Peyer's patch (tissue), 4 donors: ENCODE data around the gene NFKBIB.

Experiments used
- CTCF ChIP-seq, 6 experiments: fragments of 450-650 bp in 4 of 6; fragments of 200-600 bp in 2 of 6; sonication (generic) in 1 of 6; IDR thresholded peaks; one replicate each; pipeline ENCODE4 v1.5.1; 2017 to 2019; ENCODE audit warnings: antibody characterized with exemption in 6 of 6, mild to moderate bottlenecking in 3 of 6, moderate library complexity in 1 of 6
- POLR2A ChIP-seq, 2 donors: fragments of 450-650 bp; IDR thresholded peaks; one replicate each; pipeline ENCODE4 v1.5.1; 2017; ENCODE audit warnings: antibody characterized with exemption in 2 of 2, mild to moderate bottlenecking in 2 of 2, moderate library complexity in 2 of 2

- TF ChIP-seq POLR2A (IDR thresholded peaks at IDR 0.05) = no peak
- TF ChIP-seq CTCF (IDR thresholded peaks at IDR 0.05) = no peak
These were observed 42.9 kb downstream of the NFKBIB start for GRCh38 chr19:38942471-38943181.
